GM12801 (cell line): Measurements from ENCODE around the gene DRC1.

Experiments
- CTCF ChIP-seq: IDR thresholded peaks from one replicate; pipeline ENCODE4 v1.5.1; 2011; ENCODE audit warnings: control low read depth; ENCODE audit not compliant: insufficient read length; ENCODE audit errors: extremely low read depth

Gene DRC1

GRCh38 chr2:26477126-26477910 lies 75.6 kb downstream of the DRC1 start:
- TF ChIP-seq CTCF = no peak

- TF ChIP-seq CTCF = no peak
Measured at GRCh38 chr2:26477911-26478253, 76.2 kb downstream of the DRC1 start, which contains the start of gene OTOF. OTOF (minus strand) TSS chr2:26478124.

GRCh38 chr2:26478366-26478765 lies 76.6 kb downstream of the DRC1 start:
- no peak for TF ChIP-seq CTCF

- TF ChIP-seq CTCF = no peak
Measured at GRCh38 chr2:26479131-26479788, 77.5 kb downstream of the DRC1 start.

GRCh38 chr2:26479789-26480565 lies 78.3 kb downstream of the DRC1 start:
- no peak for TF ChIP-seq CTCF

- TF ChIP-seq CTCF = no peak
Measured at GRCh38 chr2:26480566-26481423, 79.1 kb downstream of the DRC1 start.
